OCI-LY3 (cell line): ENCODE measurements around the gene DNAJC13.

ENCODE experiments used
- H2AFZ ChIP-seq: fragments of 200-600, 300-600 bp; shearing (Covaris generic); 2 replicates; pipeline ENCODE4 v1.6.0; 2014; ENCODE audit warnings: antibody characterized with exemption, low read depth, low read length
- H3K27ac ChIP-seq: fragments of 200-600, 300-600 bp; sonication (generic); 2 replicates; pipeline ENCODE4 v1.5.1; 2014; ENCODE audit warnings: mild to moderate bottlenecking, low read length, moderate library complexity, mixed read lengths
- H3K27me3 ChIP-seq: fragments of 200-600, 300-600 bp; sonication (generic); 2 replicates; pipeline ENCODE4 v1.6.1; 2014; ENCODE audit warnings: low read depth, low read length, mixed read lengths
- H3K36me3 ChIP-seq: fragments of 200-600, 300-600 bp; sonication (generic); replicated peaks from 2 replicates; pipeline ENCODE3; 2014; ENCODE audit warnings: low read depth, low read length, mixed read lengths
- H3K4me1 ChIP-seq: fragments of 300-600, 200-600 bp; sonication (generic); 2 replicates; pipeline ENCODE4 v1.6.1; 2014; ENCODE audit warnings: low read length, mixed read lengths
- H3K4me2 ChIP-seq: fragments of 200-600, 300-600 bp; sonication (generic); 2 replicates; pipeline ENCODE4 v1.6.1; 2014; ENCODE audit warnings: low read length, mixed read lengths
- H3K4me3 ChIP-seq: fragments of 300-600, 200-600 bp; sonication (generic); 2 replicates; pipeline ENCODE4 v1.5.1; 2014; ENCODE audit warnings: antibody characterized with exemption, mild to moderate bottlenecking, low read length, moderate library complexity
- H3K79me2 ChIP-seq: fragments of 300-600, 200-600 bp; shearing (Covaris generic); 2 replicates; pipeline ENCODE4 v1.6.1; 2014; ENCODE audit warnings: mild to moderate bottlenecking, low read length, mixed read lengths
- H3K9ac ChIP-seq: fragments of 300-600, 200-600 bp; shearing (Covaris generic); 2 replicates; pipeline ENCODE4 v1.6.0; 2014; ENCODE audit warnings: mild to moderate bottlenecking, low read length, moderate library complexity
- H3K9me3 ChIP-seq: fragments of 200-600, 300-600 bp; shearing (Covaris generic); 2 replicates; pipeline ENCODE4 v1.6.1; 2014; ENCODE audit warnings: low read length, mixed read lengths; ENCODE audit not compliant: insufficient read depth
- H4K20me1 ChIP-seq: fragments of 200-600, 300-600 bp; sonication (generic); 2 replicates; pipeline ENCODE4 v1.6.1; 2016; ENCODE audit warnings: low read length, mixed read lengths; ENCODE audit not compliant: insufficient read depth
- EZH2phosphoT487 ChIP-seq: fragments of 200-600 bp; shearing (Covaris generic); IDR thresholded peaks from 2 replicates; pipeline ENCODE4 v1.6.1; 2018; ENCODE audit warnings: antibody characterized with exemption, mixed run types, low read depth
- TF ChIP-seq, protein P1 (sequence below): fragments of 200-600, 300-600 bp; sonication (generic); IDR thresholded peaks from 2 replicates; pipeline ENCODE4 v1.5.1; 2014; ENCODE audit warnings: antibody characterized with exemption, low read length, low read depth

Gene DNAJC13

DNA sequence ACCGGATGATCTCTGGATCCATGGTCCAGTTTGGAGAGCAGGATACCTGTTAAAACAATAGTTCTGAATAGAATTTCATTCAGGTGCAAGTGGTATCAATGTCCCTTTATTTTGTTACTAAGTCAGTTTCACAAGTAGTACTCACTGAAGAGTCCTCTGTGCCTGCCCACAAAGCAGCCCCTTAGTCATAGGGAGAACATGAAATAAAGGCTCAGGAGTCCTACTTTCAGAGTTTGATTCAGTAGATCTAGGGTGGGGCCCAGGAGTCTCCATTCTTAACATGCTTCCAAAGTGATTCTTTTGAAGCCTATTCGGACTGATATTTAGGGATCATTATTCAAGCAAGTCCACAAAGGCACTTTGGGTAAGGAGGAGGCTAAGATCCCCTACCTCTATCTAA lies 100.0 kb downstream of the DNAJC13 start:
- H3K27ac ChIP-seq, result no peak overlapping the region
- H3K4me3 ChIP-seq, result no peak overlapping the region
- no peak overlapping the region for H3K4me2 ChIP-seq
- H3K27me3 ChIP-seq, result no peaks in the 10 kb centered on the region
- peaks cover 36% of the 10 kb centered on the region for H3K36me3 ChIP-seq
- no peaks in the 10 kb centered on the region for H3K4me1 ChIP-seq
- no peaks in the 10 kb centered on the region for H3K79me2 ChIP-seq
- no peaks in the 10 kb centered on the region for H3K9me3 ChIP-seq
- TF ChIP-seq, protein P1, sequence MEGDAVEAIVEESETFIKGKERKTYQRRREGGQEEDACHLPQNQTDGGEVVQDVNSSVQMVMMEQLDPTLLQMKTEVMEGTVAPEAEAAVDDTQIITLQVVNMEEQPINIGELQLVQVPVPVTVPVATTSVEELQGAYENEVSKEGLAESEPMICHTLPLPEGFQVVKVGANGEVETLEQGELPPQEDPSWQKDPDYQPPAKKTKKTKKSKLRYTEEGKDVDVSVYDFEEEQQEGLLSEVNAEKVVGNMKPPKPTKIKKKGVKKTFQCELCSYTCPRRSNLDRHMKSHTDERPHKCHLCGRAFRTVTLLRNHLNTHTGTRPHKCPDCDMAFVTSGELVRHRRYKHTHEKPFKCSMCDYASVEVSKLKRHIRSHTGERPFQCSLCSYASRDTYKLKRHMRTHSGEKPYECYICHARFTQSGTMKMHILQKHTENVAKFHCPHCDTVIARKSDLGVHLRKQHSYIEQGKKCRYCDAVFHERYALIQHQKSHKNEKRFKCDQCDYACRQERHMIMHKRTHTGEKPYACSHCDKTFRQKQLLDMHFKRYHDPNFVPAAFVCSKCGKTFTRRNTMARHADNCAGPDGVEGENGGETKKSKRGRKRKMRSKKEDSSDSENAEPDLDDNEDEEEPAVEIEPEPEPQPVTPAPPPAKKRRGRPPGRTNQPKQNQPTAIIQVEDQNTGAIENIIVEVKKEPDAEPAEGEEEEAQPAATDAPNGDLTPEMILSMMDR, result no peak
- TF ChIP-seq EZH2phosphoT487, result no peak
- H4K20me1 ChIP-seq, result no peaks in the 10 kb centered on the region
- H3K9ac ChIP-seq, result no peak overlapping the region
- H2AFZ ChIP-seq, result no peak overlapping the region

DNA sequence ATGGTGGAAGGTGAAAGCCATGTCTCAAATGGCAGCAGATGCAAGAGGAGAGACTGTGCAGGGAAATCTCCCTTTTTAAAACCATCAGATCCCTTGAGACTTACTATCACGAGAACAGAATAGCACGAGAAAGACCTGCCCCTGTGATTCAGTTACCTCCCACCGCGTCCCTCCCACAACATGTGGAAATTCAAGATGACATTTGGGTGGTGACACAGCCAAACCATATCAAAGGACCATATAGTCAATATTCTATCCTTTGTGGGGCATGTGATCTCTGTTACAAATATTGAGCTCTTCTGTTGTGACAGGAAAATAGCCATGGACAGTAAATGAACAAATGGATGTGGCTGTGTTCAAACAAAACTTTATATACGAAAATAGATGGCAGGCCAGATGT lies 102.6 kb downstream of the DNAJC13 start:
- Histone ChIP-seq H3K79me2 (no peaks in the 10 kb centered on the region), H3K9ac (no peak overlapping the region), H3K27ac (no peak overlapping the region), H4K20me1 (no peaks in the 10 kb centered on the region), H3K9me3 (no peaks in the 10 kb centered on the region), H3K4me3 (no peak overlapping the region), H3K4me1 (no peaks in the 10 kb centered on the region), H2AFZ (no peak overlapping the region), H3K27me3 (no peaks in the 10 kb centered on the region), H3K36me3 (peaks cover 32% of the 10 kb centered on the region), H3K4me2 (no peak overlapping the region)
- no peak for TF ChIP-seq EZH2phosphoT487
- TF ChIP-seq, protein P1, result no peak

DNA sequence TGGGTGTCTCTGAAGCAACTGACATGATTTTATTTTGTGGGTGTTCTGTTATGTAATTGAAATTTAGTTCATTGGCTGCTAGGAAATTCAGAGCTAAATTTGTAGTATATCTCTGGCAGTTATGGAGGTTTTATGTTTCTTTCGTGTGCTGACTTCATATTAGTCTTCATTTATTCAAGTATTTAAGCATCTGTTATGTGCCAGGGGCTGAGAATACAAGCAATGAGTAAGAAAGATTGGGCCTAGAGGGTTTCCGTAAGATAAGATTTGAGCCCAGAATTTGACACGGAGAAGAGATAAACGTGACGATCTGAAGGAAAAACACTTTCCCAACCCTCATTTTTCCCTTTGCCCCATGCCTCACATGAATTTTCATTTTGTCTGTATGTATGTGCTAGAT lies 104.6 kb downstream of the DNAJC13 start:
- peaks cover 33% of the 10 kb centered on the region for H3K36me3 ChIP-seq
- H3K27me3 ChIP-seq, result no peaks in the 10 kb centered on the region
- H3K9me3 ChIP-seq, result no peaks in the 10 kb centered on the region
- H4K20me1 ChIP-seq, result no peaks in the 10 kb centered on the region
- H2AFZ ChIP-seq, result no peak overlapping the region
- no peak overlapping the region for H3K4me3 ChIP-seq
- no peaks in the 10 kb centered on the region for H3K4me1 ChIP-seq
- TF ChIP-seq, protein P1, result no peak
- no peak for TF ChIP-seq EZH2phosphoT487
- H3K27ac ChIP-seq, result no peak overlapping the region
- H3K79me2 ChIP-seq, result no peaks in the 10 kb centered on the region
- no peak overlapping the region for H3K4me2 ChIP-seq
- H3K9ac ChIP-seq, result no peak overlapping the region

DNA sequence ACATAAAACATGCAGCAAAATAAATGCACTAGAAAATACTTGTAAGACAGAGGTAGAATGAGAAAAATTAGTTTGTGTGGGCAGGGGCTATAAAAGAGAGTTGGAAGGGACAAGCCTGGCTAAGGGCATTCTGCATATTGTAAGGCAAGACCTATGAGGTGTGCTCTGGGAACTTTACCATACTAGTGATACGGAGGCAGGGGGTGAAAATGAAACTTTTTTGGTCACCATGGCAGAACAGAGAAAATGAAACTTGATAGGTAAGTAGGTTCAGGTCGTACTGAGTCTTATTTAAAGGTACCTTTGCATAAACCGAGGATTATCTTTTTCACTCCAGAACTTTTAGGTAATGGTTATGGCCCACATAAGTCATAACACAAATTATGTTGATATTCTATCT lies 105.1 kb downstream of the DNAJC13 start:
- Histone ChIP-seq H3K27ac (no peak overlapping the region), H3K36me3 (peaks cover 32% of the 10 kb centered on the region), H3K4me3 (no peak overlapping the region), H3K27me3 (no peaks in the 10 kb centered on the region), H3K79me2 (no peaks in the 10 kb centered on the region), H3K9me3 (no peaks in the 10 kb centered on the region), H2AFZ (no peak overlapping the region), H3K4me2 (no peak overlapping the region), H3K4me1 (no peaks in the 10 kb centered on the region), H3K9ac (no peak overlapping the region), H4K20me1 (no peaks in the 10 kb centered on the region)
- TF ChIP-seq, protein P1, result no peak
- no peak for TF ChIP-seq EZH2phosphoT487
